ENCODE data around the gene RAVER2.

DNA sequence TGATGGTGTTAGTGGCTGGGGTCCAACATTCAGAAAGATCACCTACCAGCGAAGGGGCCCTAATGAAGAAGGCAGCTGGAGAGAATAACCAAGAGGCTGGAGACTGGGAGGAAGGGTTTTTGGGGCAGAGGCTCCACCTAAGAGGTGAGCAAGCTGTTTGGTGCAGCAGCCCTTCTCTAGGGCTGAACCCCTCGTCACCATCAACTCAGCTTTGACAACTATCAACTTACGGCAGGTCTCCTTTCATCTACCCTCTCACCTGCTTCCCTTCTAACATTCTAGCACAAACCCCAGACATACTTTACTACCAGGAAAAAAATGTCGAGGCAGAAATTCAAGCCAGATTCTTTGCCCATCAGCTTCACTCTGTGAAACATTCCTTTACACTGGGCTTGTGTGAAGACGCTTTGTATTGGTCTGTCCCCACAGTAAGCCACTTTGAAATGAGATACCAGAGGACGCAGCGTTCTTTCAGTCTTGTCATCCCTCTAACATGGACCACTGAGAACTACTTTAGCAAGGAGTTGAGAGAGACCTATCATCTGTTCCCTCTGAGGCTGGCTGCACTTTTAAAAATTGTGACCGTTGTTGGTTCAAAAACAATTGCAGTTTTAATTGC is 84.6 kb downstream of the RAVER2 start:
- TF ChIP-seq CTCF (conservative IDR thresholded peaks at IDR 0.05) (no peak), EZH2 (IDR thresholded peaks at IDR 0.05; ENCODE audit: low read depth) (no peak)

Data from PC-9 (cell line).